Mucosa of stomach (tissue), 1 donor: ENCODE measurements around the gene PLK4.
"Not testable (repeated sequence)": the region's sequence is repeated elsewhere in the genome, so short reads cannot be mapped to it uniquely, and the experiment has no call there.

Experiments
- H3K27me3 ChIP-seq: one replicate; pipeline ENCODE4 v1.7.0; 2013; ENCODE audit warnings: mild to moderate bottlenecking, low read length; ENCODE audit not compliant: control insufficient read depth, insufficient read depth
- H3K36me3 ChIP-seq: one replicate; pipeline ENCODE4 v1.7.0; 2013; ENCODE audit warnings: low read length; ENCODE audit not compliant: control insufficient read depth, insufficient read depth
- H3K4me1 ChIP-seq: one replicate; pipeline ENCODE4 v1.7.0; 2013; ENCODE audit warnings: mild to moderate bottlenecking, low read length; ENCODE audit not compliant: control insufficient read depth, insufficient read depth
- H3K4me3 ChIP-seq: one replicate; pipeline ENCODE4 v1.7.0; 2013; ENCODE audit warnings: low read length
- H3K9ac ChIP-seq: one replicate; pipeline ENCODE4 v1.7.0; 2013; ENCODE audit warnings: mild to moderate bottlenecking, low read length, moderate library complexity
- H3K9me3 ChIP-seq: one replicate; pipeline ENCODE4 v1.7.0; 2013; ENCODE audit warnings: mild to moderate bottlenecking, low read length, moderate library complexity; ENCODE audit not compliant: control insufficient read depth
- donor health status: Pancreatic carcinoma.

Gene PLK4

DNA sequence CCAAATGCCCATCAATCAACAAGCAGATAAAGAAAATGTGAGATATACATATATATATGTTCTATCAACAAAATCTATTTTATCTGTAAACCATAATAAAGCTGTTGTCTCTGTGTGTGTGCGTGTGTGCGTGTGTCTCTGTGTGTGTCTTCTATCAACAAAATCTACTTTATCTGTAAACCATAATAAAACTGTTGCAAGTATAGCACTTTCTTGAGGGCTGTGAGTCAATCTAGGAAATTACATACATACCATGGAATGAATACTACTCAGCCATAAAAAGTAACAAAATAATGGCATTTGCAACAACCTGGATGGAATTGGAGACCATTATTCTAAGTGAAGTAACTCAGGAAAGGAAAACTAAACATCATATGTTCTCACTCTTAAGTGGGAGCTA is 12.5 kb upstream of the PLK4 start:
- Histone ChIP-seq H3K27me3 (no peaks in the 10 kb centered on the region), H3K9ac (no peak overlapping the region)

DNA sequence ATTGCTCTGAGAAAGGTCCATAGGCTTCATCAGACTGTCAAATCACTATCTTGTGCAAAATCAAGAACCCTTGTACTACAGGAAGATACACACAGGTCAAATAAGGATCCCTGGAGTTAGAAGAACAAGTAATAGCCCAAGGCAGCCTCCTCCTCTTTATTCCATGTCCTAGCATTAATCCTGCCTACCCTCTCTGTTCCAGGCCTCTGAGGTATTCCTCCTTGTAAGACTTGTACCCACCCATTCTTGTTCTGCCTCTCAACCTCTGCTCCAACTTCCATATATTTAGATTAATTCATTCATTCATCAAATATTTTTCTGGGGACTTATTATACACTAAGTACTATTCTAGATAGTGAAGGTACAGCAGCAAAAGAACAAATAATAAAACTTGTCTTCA is 10.4 kb upstream of the PLK4 start:
- Histone ChIP-seq H3K27me3 (no peaks in the 10 kb centered on the region), H3K4me3 (no peak overlapping the region), H3K9me3 (no peaks in the 10 kb centered on the region), H3K9ac (no peak overlapping the region), H3K4me1 (no peaks in the 10 kb centered on the region), H3K36me3 (no peaks in the 10 kb centered on the region)

More for the DNA sequence above, 12.5 kb upstream of the PLK4 start:
- no peak overlapping the region for H3K4me3 ChIP-seq
- no peaks in the 10 kb centered on the region for H3K4me1 ChIP-seq
- no peaks in the 10 kb centered on the region for H3K36me3 ChIP-seq
- no peaks in the 10 kb centered on the region for H3K9me3 ChIP-seq

DNA sequence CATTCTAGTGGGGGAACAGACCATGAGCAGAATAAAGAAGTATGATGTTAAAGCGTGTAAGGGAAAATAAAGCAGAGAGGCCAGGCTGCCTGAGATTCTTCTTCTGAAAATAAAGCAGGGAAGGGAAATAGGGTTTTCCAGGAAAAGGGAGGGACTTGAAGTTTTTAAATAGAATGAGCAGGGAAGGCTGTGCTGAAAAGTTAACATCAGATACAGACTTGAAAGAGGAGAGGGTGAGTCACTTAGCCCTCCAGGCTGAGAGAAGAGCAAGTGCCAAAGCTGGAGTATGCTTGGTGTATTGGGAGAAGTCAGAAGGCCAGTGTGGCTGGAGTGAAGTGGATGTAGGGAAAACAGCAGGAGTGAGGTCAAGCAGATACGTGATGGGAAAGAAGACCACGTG is 10.0 kb upstream of the PLK4 start:
- Histone ChIP-seq H3K9me3 (no peaks in the 10 kb centered on the region), H3K36me3 (no peaks in the 10 kb centered on the region), H3K4me3 (no peak overlapping the region), H3K27me3 (no peaks in the 10 kb centered on the region), H3K4me1 (no peaks in the 10 kb centered on the region), H3K9ac (no peak overlapping the region)

DNA sequence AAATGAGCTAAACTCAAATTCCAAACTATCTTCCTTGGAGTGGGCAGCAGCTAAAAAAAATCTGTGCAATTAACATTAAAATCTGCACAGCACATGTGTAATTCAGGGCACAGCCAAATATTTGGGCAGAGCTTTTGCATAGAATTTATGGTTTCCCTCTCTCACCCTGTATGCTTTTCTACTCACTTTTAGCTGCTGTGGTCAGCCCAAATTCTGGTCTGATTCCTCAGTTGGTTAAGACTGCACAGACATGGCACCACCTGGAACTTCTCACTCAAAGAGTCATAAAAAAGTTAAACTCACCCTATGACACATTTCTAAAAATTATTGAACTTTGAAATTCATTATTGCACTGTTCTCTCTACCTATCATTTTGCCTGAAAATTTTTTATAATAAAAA is 4.9 kb upstream of the PLK4 start:
- Histone ChIP-seq H3K4me1 (no peaks in the 10 kb centered on the region), H3K36me3 (no peaks in the 10 kb centered on the region), H3K27me3 (no peaks in the 10 kb centered on the region), H3K9me3 (no peaks in the 10 kb centered on the region), H3K4me3 (no peak overlapping the region), H3K9ac (no peak overlapping the region)

DNA sequence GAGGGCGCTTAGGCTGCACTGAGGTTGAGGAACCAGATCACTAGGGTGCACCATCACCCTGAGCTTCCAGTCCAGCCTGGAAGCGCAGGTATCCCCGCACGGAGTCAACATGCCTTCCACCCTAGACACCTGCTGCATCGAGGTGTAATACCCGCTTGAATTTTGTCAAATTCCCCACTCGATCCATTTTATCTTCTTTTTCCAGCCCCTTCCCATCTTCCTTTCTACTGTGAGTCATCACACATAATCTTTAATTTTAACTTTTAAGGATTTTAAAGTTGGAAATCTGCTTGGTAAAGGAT is 821 bp downstream of the PLK4 start:
- Histone ChIP-seq H3K9ac (peak overlapping the region; percentile 88), H3K4me3 (peak overlapping the region; percentile 65), H3K27me3 (no peaks in the 10 kb centered on the region)

DNA sequence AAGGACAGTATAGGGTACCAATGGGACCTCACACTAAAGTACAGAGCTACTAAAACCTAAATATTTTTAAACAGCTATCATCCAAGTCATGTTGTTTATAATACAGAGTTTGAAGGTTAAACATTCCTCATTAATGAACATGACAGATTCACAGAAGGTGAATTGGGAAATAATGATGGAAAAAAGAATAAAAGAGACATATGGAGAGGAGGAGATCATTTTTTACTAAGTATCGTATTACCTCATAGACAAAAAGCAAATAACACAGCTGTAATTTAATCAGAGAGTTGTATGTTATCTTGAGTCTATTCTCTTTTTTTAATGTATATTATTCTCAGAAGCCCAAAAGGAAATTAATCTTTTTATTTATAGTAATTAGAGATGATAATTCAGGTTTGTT is 7.9 kb downstream of the PLK4 start:
- no peak overlapping the region for H3K4me3 ChIP-seq
- H3K4me1 ChIP-seq: no peaks in the 10 kb centered on the region
- H3K9me3 ChIP-seq: no peaks in the 10 kb centered on the region
- no peak overlapping the region for H3K9ac ChIP-seq
- no peaks in the 10 kb centered on the region for H3K36me3 ChIP-seq
- H3K27me3 ChIP-seq: no peaks in the 10 kb centered on the region

More for the DNA sequence above, 821 bp downstream of the PLK4 start:
- H3K4me1 ChIP-seq: no peaks in the 10 kb centered on the region
- H3K36me3 ChIP-seq: no peaks in the 10 kb centered on the region
- no peaks in the 10 kb centered on the region for H3K9me3 ChIP-seq

DNA sequence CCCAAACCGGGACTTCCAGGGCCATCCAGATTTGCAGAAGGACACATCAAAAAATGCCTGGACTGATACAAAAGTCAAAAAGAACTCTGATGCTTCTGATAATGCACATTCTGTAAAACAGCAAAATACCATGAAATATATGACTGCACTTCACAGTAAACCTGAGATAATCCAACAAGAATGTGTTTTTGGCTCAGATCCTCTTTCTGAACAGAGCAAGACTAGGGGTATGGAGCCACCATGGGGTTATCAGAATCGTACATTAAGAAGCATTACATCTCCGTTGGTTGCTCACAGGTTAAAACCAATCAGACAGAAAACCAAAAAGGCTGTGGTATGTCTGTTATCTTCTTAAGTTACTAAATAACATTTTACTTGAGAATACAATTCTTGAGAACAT is 9.2 kb downstream of the PLK4 start:
- Histone ChIP-seq H3K27me3 (no peaks in the 10 kb centered on the region), H3K4me1 (no peaks in the 10 kb centered on the region), H3K36me3 (no peaks in the 10 kb centered on the region), H3K9me3 (no peaks in the 10 kb centered on the region), H3K4me3 (no peak overlapping the region), H3K9ac (no peak overlapping the region)

DNA sequence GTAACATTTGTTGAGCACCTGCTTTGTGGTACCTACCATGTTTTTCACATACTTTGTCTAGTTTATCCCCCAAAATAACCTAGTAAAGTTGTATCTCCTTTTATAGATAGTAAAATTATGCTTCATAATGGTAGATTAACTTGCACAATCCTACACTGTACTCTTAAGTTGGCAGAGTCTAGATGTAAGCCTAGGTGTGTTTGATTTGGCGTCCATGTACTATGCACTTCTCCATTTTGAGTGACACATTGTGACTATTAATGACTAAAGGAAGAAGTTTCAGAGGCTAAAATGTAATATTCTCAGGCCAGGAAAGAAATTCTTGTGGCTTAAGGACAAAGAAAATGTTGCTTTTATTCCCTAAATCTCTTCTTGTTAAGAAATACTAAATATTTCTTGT is 15.4 kb downstream of the PLK4 start:
- no peaks in the 10 kb centered on the region for H3K4me1 ChIP-seq
- no peaks in the 10 kb centered on the region for H3K36me3 ChIP-seq
- H3K9me3 ChIP-seq: no peaks in the 10 kb centered on the region
- no peaks in the 10 kb centered on the region for H3K27me3 ChIP-seq
- H3K4me3 ChIP-seq: no peak overlapping the region
- H3K9ac ChIP-seq: no peak overlapping the region

DNA sequence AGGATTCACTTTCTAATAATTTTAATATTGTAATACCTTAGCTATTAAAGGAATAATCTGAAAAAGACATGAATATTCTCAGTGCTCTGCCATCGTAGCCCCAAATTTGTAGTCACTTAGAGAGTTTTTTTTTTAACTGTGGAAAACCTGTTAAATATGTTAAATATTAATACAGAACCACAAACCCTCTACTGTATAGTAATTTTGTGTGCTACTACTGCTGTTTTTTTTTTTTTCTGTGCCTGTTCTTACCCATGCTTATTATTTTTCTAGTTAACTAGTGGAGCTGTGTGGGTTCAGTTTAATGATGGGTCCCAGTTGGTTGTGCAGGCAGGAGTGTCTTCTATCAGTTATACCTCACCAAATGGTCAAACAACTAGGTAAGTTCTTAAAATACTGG is 15.8 kb downstream of the PLK4 start:
- H3K27me3 ChIP-seq: no peaks in the 10 kb centered on the region
- no peak overlapping the region for H3K9ac ChIP-seq
- H3K36me3 ChIP-seq: no peaks in the 10 kb centered on the region
- H3K4me1 ChIP-seq: no peaks in the 10 kb centered on the region
- no peak overlapping the region for H3K4me3 ChIP-seq
- no peaks in the 10 kb centered on the region for H3K9me3 ChIP-seq

DNA sequence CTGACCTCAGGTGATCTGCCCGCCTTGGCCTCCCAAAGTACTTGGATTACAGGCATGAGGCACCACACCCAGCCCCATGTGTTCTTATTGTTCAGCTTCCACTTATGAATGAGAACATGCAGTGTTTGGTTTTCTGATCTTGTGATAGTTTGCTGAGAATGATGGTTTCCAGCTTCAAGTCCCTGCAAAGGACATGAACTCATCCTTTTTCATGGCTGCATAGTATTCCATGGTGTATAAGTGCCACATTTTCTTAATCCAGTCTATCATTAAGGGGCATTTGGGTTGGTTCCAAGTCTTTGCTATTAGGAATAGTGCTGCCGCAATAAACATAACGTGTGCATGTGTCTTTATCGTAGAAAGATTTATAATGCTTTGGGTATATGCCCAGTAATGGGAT is 19.0 kb downstream of the PLK4 start:
- H3K27me3 ChIP-seq, H3K9ac ChIP-seq, H3K36me3 ChIP-seq, H3K9me3 ChIP-seq, H3K4me3 ChIP-seq, H3K4me1 ChIP-seq: not testable (repeated sequence)

DNA sequence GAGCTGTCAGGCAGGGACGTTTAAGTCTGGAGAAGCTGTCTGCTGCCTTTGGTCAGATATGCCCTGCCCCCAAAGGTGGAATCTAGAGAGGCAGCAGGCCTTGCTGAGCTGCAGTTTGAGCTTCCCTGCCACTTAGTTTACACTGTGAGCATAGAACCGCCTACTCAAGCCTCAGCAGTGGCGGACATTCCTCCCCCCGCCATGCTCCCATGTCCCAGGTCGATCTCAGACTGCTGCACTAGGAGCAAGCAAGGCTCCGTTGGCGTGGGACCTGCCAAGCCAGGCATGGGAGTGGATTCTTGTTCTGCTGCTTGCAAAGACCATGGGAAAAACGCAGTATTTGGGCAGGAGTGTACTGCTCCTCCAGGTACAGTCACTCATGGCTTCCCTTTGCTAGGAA is 24.3 kb downstream of the PLK4 start:
- H3K9me3 ChIP-seq: no peaks in the 10 kb centered on the region
- no peaks in the 10 kb centered on the region for H3K36me3 ChIP-seq
- H3K27me3 ChIP-seq: no peaks in the 10 kb centered on the region

DNA sequence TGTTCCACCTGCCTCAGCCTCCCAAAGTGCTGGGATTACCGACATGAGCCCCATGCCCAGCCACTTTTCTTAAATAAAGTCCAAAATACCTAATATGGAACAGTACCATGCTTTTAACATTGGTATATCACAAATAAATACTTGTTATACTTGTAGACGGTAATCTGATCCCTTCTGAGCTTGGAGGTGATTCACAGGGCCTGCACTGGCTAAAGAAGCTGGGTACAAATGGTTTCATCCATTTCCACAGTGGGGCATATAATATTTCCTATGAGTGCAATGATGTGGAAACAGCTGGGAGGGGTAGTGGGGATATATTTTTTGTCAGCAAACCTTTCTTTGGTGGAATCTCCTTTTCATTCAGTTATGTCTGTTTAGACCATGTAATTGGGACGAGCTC is 35.8 kb downstream of the PLK4 start:
- Histone ChIP-seq H3K4me3 (no peak overlapping the region), H3K4me1 (no peaks in the 10 kb centered on the region), H3K9ac (no peak overlapping the region), H3K9me3 (no peaks in the 10 kb centered on the region), H3K36me3 (no peaks in the 10 kb centered on the region), H3K27me3 (no peaks in the 10 kb centered on the region)

More for the DNA sequence above, 24.3 kb downstream of the PLK4 start:
- no peak overlapping the region for H3K9ac ChIP-seq
- no peak overlapping the region for H3K4me3 ChIP-seq
- no peaks in the 10 kb centered on the region for H3K4me1 ChIP-seq

DNA sequence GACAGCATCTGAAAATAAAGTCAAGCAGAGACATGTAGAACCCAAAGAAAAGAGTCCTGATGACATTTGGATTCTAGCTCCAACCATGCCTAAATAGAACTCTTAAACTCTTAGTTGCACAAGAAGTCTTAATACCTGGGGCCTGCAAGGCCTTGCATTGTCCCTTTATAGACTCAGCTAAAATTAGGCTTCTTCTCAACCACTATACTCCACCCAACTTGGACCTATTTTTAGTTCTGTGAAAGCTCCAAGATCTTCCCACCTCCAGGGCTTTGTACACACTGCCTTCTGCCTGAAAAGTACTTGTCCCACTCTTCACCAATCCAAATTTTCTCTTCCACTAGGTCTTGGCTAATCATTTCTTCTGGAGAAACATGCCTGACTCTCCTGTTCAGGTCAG is 36.5 kb downstream of the PLK4 start:
- H3K9me3 ChIP-seq: no peaks in the 10 kb centered on the region
- no peaks in the 10 kb centered on the region for H3K4me1 ChIP-seq
- H3K9ac ChIP-seq: no peak overlapping the region
- no peak overlapping the region for H3K4me3 ChIP-seq
- no peaks in the 10 kb centered on the region for H3K27me3 ChIP-seq
- H3K36me3 ChIP-seq: no peaks in the 10 kb centered on the region
